Mononuclear cell (primary cell): ENCODE results near the gene FAM90A1. TPM values are rescaled to one million over a fixed set of nuclear protein-coding genes. Genes with fewer than 3 reads are reported as not detected.
"Not testable (repeated sequence)": the region's sequence is repeated elsewhere in the genome, so short reads cannot be mapped to it uniquely, and the experiment has no call there.

Source experiments
- H3K27me3 ChIP-seq: 2 replicates; pipeline ENCODE4 v1.6.0; 2011; ENCODE audit warnings: low read length, control low read depth; ENCODE audit not compliant: insufficient read depth
- H3K4me1 ChIP-seq: 2 replicates; pipeline ENCODE4 v1.5.1; 2011; ENCODE audit warnings: mild to moderate bottlenecking, low read length, control low read depth; ENCODE audit not compliant: insufficient read depth
- H3K4me3 ChIP-seq: 2 replicates; pipeline ENCODE4 v1.5.1; 2011; ENCODE audit warnings: mild to moderate bottlenecking, low read length, moderate library complexity
- H3K9me3 ChIP-seq: 2 replicates; pipeline ENCODE4 v1.5.1; 2011; ENCODE audit warnings: low read depth, mild to moderate bottlenecking, control low read depth, low read length
- total RNA-seq: library from RNA; depleted of rRNA; stranded (reverse); fragments of >200 nt; gene quantifications from one replicate; pipeline ENCODE4 v1.2.3, GENCODE V29; 2012

Gene FAM90A1
- total RNA-seq, result not detected

DNA sequence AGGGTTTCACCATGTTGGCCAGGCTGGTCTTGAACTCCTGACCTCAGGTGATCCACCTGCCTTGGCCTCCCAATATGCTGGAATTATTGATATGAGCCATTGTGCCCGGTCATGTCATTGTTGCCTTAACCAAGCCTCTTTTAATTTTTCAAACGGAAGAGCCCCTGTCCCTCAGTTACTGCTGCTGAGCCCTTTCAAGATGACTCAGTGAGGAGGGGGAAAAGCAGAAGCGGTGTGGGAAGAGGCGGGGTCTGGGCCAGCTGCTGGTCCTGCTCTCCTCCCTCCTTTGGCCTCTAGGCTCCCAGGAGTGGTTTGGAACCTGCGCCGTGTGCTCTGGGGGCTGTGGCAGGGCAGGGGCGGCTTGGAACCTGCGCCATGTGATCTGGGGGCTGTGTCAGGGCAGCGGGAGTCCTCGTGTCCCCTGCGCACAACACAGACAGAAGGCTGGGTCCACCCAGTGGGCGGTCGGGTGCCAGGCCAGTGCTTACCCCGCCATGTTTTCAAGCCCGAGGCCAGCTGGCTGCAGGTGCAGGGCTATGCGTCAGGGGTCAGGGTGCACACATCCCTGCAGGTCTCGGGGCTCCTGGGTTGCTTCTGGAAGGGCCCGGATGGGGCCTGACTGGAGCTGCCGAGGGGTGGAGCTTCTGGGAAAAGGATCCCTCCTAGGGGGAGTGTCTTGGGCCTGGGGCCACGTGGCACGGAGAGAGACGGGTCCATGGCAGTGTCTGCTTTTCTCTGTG is at the start of gene FAM90A1:
Gene FAM90A1 (minus strand): TSS at position 627 of the 740 bp plus-strand sequence. CDS start 2,786 bp downstream, outside the sequence.
- H3K9me3 ChIP-seq, H3K27me3 ChIP-seq, H3K4me1 ChIP-seq, H3K4me3 ChIP-seq: not testable (repeated sequence)

DNA sequence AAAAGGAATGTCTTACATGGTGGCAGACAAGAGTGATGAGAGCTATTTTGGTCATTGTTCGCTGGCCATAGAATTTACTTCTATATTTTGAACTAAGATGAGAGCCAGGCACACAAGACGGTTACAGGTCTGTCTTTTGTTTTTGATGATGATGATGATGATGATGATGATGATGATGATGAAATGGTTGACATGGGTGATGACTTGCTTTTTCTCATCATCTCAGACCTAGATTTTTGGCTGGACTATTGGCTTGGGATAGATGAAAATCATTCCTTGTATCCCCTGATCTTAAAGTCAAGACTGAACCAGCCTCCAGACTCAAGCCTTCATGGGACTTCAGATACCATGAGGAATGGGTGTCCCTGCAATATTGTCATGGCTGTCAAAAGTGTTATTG is 49.0 kb upstream of the FAM90A1 start:
- not testable (repeated sequence) for H3K4me3 ChIP-seq, H3K9me3 ChIP-seq, H3K27me3 ChIP-seq, H3K4me1 ChIP-seq

DNA sequence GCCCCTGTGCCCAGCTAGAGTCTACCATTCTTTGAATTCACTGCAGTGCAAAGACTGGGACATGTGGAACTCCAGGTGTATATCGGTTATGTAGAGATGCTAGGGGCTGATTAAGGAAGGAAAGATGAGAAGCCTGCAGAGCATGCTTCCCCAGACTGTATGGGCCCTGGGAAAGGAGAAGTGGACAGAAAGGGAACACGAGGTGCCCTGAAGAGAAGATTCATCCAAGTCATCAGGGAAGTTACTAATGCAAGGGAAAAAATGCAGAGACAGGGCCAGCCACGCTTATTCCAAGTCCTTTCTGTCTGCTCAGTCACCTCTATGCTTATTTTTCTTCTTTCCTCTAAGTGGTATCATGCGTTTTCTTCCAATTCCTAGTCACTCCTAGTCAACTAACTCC is 39.3 kb upstream of the FAM90A1 start:
- H3K9me3 ChIP-seq, H3K4me3 ChIP-seq, H3K27me3 ChIP-seq: not testable (repeated sequence)
- H3K4me1 ChIP-seq, result peaks cover 29% of the 10 kb centered on the region

DNA sequence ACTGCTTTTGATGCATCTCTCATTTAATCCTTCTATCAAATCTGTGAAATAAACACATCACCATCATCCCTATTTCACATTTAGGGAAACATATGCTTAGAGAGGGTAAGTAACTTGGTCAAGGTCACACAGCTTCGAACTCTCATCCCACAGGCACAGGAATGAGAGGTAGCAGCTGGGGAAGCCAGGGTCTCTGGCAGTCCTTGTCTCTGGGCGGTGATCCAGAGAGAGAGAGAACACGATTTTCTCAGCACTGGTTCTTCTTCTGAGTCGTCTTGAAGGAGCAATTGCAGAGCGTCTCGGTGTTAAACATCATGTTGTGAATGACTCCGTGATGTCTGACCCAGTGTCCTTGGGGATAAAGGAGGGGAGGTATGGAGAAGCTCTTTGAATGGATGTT is 36.8 kb upstream of the FAM90A1 start:
- not testable (repeated sequence) for H3K9me3 ChIP-seq, H3K27me3 ChIP-seq, H3K4me3 ChIP-seq
- peaks cover 22% of the 10 kb centered on the region for H3K4me1 ChIP-seq

- not testable (repeated sequence) for H3K4me3 ChIP-seq, H3K4me1 ChIP-seq, H3K9me3 ChIP-seq, H3K27me3 ChIP-seq
Measured at GRCh38 chr12:8261111-8261554, 33.7 kb upstream of the FAM90A1 start.

- H3K4me3 ChIP-seq, H3K4me1 ChIP-seq, H3K27me3 ChIP-seq: not testable (repeated sequence)
Measured at GRCh38 chr12:8256356-8256755, 28.9 kb upstream of the FAM90A1 start.

DNA sequence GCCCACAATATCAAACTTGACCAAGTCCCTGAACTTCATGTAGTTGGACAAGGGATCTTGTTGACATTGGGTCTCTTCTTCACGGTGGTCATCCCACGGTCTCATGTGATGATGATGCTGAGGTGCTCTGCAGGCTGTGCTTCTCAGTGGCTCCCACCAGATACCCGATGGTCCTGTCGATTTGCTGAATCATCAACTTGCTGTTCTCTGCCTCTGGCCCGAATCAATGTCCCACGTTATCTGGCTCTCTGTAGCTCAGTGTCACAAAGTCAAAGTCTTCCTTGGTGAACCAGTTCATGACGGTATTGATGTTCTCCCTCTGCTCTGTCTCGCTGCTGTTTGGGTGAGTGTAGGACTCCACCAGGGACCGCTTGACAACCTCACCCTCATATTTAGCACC is 27.3 kb upstream of the FAM90A1 start:
- not testable (repeated sequence) for H3K4me3 ChIP-seq, H3K4me1 ChIP-seq, H3K27me3 ChIP-seq, H3K9me3 ChIP-seq

More at GRCh38 chr12:8256356-8256755, 28.9 kb upstream of the FAM90A1 start:
- H3K9me3 ChIP-seq, result not testable (repeated sequence)

GRCh38 chr12:8252056-8252818 is 24.8 kb upstream of the FAM90A1 start:
- H3K4me1 ChIP-seq, H3K4me3 ChIP-seq, H3K27me3 ChIP-seq, H3K9me3 ChIP-seq: not testable (repeated sequence)

GRCh38 chr12:8251616-8252015 is 24.2 kb upstream of the FAM90A1 start:
- H3K4me3 ChIP-seq, H3K9me3 ChIP-seq, H3K4me1 ChIP-seq, H3K27me3 ChIP-seq: not testable (repeated sequence)

GRCh38 chr12:8246941-8247535 is 19.6 kb upstream of the FAM90A1 start:
- H3K4me3 ChIP-seq, H3K27me3 ChIP-seq, H3K9me3 ChIP-seq: not testable (repeated sequence)
- H3K4me1 ChIP-seq, result peaks cover 10% of the 10 kb centered on the region

- H3K4me3 ChIP-seq, result peak overlapping the region; percentile 50
- H3K9me3 ChIP-seq, H3K27me3 ChIP-seq: not testable (repeated sequence)
- peaks cover 11% of the 10 kb centered on the region for H3K4me1 ChIP-seq
Measured at GRCh38 chr12:8243682-8244161, 16.3 kb upstream of the FAM90A1 start.

DNA sequence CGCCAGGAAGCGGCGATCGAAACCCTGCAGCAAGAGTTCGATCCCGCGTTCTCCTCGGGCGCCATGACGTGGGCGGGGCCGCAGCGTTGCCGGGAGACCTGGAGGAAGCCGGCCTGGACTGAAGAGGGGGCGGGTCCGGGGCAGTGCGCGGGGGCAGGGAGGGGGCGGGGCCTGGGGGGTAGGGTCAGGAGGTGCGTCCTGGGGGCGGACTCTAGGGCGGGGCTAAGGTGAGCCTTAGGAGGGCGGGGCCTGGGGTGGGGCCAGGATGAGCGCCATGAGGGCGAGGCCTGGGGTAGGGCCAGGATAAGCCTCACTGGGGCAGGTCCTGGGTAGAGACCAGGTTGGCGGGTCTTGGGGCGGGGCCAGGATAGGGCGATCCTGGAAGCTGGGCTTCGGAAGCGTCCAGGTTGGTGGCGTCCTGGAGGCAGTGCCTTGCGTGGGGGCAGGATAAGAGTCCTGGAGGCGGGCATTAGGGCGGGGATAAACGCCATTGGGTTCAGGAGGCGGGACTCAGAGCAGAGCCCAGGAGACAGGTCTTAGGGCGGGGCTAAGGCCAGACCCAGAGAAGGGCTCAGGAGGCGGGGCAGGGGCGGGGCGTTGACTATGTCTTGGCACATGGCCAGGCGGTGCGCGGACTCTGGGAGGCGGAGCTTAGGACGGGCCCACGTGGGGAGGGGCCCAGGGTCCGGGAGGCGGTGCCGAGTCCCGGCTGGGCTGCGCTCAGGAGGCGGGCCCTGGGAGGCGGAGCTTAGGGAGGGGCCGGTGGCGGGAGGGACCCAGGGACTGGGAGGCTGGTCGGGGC is 15.7 kb upstream of the FAM90A1 start:
- peak overlapping the region; percentile 56 for H3K4me3 ChIP-seq
- peaks cover 11% of the 10 kb centered on the region for H3K4me1 ChIP-seq
- not testable (repeated sequence) for H3K27me3 ChIP-seq, H3K9me3 ChIP-seq

DNA sequence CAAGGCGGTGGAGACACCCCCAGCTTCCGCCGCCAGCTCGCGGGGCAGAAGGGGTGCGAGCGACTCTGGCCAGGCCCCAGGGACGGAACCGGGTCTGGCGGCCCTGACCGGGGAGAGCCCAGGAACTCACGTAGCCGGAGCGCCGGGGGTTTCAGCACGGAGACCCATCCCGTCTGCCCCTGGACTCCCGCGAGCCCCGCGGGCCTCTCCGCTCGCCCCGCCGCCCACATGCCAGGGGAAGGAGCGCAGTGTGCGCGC is 15.1 kb upstream of the FAM90A1 start:
- H3K9me3 ChIP-seq, H3K27me3 ChIP-seq: not testable (repeated sequence)
- Histone ChIP-seq H3K4me3 (peak overlapping the region; percentile 56), H3K4me1 (peaks cover 11% of the 10 kb centered on the region)

DNA sequence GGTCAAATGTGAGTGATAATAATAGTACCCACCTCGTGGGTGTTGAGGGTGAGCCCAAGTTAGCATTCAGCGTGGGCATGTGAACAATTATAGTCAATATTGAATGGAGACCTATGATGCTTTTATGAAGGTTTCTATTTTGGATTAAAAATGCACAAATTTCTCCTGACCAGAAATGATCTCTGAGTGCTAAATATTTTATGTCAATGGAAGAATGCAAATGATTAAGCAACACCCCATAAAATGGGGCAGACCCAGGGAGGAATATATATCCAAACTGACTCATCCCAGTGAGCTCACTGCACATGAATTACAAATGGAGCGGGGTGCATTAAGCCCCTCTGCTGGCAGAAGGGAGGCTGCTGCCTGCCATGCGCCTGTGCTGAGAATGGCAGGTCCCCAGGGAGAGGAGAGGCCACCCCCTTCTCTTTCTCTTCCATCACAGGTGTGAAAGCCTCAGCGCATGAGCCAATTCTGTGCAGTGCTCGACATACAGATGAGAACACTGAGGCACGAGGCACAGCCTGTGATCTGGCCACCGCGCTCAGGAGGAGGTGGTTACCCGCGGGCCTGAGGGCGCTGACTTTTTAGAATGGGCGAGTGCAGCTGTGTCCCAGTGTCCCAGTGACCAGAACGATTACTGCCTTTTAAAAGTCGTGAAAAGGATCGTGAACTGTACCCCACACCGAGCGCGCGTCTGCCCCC is 14.7 kb upstream of the FAM90A1 start:
- peak overlapping the region; percentile 56 for H3K4me3 ChIP-seq
- not testable (repeated sequence) for H3K9me3 ChIP-seq, H3K27me3 ChIP-seq
- H3K4me1 ChIP-seq, result peaks cover 11% of the 10 kb centered on the region
